ENCODE data around the gene STIL.

Gene STIL

DNA sequence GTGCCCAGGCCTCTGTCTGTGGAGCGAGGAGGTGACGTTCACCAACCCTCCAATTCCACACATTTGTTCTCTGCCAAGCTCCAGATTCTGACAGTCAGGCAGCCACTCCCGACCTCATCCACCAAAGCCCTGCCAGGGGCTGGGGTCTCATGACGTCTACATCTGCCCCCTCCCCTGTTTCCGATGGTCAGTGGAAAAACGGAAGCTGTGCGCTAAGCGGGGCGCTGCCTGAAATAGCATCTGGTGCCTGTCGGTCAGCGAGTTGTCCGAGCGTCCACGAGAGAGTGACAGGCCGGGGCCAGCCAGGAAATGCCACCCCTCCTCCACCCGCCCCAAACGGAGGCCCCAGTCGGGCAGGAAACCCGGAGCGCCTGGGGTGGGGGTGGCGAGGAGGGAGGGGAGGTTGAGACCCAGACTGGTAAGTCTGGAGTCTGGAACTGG is 78.7 kb downstream of the STIL start:
- DNase-seq (ENCODE audit: low read depth, low spot score), result no peak

DNA sequence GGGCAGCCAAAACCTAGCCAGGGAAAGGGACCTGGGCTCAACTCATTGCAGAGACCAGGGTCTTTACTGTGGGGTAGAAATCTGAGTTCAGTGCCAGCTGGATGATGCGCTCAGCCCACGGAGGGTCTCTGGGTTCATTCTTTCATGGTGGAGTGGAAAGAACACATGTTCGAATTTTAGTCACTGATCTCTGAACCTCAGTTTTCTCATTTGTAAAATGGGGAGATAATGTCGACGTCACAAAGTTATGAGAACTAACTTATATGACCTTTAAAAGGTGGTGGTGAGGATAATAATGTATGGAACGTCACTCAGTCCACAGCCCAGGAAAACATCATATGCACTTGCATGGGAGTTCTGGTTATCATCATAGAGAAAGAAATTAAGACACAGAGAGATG is 80.8 kb downstream of the STIL start:
- DNase-seq (ENCODE audit: low read depth, low spot score), result no peak

DNA sequence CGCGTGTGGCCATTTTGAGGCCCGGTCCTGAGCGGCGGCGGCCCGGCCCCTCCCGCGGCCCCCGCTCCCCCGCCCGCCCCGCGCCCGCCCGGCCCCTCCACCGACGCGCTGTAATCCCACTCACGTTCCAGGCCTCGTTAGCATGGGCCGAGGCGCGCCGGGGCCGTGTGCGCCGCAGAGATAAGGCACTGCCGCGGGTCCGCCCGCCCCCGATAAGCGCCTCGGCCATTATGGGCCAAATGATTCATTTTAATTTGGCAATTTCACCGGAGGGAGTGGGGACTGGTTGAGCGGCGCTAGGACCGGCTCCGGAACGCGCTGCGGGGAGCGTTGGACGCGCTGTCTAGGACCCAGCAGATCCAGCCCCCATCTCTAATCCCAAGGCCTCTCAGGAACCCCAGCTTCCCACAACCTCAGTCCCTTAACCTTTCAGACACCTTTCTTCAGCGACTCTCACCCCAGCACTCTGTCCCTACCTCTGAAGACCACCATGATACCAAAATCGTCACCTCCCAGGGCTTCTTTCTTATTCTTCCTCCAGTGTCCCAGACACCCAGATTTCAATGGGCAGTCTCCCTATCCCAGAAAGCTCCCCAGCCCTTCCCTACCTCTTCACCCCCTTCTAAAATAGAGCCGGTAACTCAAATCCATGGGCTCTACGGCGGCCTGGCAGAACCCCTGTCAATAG is 81.6 kb downstream of the STIL start, which contains the start of gene TAL1:
TSS of gene TAL1 (minus strand) at position 39 of the 688 bp plus-strand sequence. CDS start 6,337 bp downstream, outside the sequence.
- DNase-seq (ENCODE audit: low read depth, low spot score), result no peak

DNA sequence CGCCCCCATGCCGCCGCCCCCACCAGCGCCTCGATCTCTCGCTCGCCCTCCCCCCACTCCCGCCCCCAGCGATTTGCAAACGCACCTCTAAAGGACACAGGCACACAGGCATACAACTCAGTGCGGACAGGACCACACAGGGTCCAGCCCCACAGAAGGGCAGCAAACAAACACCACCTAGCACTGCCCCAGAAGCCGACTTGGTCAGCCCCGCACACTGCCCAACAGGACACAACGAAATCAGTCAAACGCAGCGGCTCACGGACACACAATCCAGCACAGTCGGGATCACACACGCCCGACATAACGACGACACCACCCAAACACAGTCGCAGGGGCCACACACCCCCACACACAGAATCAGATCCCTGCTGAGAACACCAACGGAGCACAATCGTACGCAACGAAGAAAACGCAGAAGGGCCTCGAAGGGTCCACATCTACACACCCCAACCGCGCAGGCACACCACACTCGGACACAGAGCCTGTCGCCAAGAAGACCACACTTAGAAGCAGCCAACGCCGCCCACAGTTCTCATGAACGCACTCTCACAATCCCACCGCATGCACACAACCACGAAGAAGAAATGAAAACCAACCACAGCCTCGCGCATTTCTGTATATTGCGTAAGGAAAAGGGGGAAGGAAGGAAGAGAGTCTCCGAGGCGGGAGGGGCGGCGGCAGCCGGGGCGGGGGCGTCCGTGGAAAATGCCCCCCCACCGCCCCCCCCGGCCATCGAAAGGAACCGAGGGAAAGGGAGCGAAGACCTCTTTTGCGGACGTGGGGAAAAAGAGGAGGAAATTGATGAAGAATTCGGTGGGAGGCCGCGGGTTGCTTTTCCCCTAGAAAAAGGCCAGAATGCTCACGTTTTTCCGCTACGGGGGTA is 82.4 kb downstream of the STIL start:
- DNase-seq (ENCODE audit: low read depth, low spot score), result peak; percentile 44

DNA sequence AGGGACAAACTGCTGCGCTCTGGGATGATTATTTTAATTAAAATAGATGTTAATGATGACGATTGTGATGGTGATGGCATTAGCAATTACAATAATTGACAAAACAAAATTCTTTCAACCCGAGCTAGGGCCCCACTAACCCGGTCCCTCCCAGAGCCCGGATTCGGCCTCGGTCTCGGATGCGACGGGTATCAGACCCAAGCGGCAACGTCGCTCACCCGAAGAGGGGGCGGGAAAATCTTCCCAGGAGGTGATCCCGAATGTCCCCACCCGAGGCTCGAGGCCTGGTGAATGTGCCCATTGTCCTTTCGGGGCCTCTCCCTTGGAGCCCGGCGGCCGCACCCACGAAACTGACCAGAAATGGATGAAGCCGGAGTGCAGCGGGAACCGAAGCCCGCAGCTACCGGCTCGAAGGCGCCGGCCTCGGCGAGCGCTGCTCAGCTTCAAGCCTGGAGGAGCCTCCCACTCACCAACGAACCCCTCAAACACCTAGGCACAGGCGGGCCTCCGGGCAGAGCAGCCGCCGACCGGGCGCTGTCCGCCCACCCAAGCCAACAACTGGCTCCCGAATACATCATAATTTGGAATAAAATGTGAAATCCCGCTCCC is 83.2 kb downstream of the STIL start:
- DNase-seq (ENCODE audit: low read depth, low spot score), result no peak

DNA sequence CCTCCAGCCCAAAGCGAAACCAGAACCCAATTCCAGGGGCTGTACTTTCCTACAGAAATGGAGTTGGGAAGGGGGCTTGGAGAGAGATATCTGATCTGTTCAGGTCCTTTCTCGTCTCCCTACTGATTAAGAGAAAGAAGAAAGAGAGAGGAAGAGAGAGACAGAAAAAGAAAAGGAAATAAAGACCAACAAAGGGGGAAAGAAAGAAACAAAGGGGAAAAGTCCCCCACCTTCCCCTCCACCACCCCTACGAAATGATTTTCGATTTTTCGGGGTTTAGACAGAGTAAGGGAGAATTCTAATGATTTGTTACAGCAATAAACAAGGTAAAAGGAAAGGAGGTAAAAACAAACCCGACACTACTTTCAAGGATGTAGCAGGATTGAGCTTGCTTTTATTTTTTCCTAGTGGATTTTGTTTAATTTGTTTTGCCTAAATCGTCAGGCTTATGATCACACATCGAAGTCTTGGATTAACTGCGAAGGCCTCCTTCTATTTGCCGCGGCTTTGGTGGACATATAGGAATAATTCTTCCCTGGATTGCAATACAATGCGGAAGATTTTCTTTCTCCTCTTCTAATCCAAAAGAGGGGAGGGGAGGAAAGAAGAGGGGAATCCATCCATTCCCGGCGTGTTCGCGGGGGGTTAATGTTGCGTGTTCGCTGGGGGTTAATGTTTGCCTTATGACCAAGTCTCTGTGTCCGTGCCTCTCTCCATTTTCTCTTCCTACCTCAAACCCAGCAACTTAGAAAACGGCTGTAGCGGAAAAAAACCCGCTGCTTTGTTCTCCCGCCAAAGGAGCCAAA is 83.9 kb downstream of the STIL start:
- no peak for DNase-seq (ENCODE audit: low read depth, low spot score)

DNA sequence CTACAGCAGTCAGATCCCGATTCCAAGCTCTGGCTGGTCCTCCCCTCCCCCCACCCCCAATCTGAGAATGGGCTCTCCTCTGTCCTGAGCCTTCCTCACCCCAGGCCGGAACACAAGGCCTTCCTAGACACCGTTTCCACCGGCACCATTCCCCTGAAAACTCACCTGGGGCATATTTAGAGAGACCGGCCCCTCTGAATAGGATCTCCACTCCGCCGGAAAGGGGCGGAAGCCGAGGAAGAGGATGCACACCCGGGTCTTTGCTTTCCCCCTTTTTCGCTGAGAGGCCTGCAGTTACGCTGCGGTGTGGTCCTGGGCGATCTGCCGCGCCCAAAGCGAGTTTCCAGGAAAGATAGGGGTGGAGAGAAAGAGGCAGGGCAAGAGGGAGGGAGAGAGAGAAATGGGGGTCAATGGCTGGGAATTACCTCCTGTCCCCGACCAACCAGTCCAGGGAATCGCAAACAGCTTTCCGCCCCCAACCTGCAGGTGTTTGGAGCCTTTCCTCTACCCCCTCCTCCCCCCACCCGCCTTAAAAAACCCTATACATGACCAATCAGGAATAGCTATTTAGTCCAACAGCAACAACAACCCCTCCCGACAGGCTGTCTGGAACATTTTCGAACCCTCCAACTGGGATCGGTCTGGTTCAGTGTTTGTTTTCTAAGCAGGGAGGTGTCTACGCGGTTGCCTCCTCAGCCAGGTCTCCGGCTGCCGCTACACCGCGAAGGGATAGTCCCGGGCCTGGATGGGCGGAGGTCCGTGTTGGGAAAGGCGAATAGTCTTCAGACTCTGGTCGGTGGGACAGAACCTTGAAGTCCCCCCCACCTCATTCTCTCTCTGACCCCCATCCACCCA is 84.7 kb downstream of the STIL start:
- no peak for DNase-seq (ENCODE audit: low read depth, low spot score)

DNA sequence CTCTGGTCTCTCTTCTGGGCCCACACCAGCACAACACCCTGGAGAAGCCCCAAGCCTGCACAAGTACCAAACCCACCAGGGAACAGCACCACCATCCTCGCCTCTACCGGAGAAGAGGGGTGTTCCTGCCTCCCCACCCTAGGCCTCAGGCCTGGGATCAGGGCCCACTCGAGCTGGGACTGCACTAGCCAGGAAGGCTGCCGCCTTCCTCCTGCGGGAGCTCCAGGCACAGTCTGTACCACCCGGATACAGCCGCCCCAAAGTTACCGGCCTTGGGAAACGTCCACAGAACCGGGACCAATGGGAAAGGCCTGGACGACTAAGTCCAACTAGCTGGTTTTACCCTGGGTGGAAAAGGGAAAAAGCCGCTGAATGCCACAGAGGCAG is 85.3 kb downstream of the STIL start:
- DNase-seq (ENCODE audit: low read depth, low spot score), result no peak

DNA sequence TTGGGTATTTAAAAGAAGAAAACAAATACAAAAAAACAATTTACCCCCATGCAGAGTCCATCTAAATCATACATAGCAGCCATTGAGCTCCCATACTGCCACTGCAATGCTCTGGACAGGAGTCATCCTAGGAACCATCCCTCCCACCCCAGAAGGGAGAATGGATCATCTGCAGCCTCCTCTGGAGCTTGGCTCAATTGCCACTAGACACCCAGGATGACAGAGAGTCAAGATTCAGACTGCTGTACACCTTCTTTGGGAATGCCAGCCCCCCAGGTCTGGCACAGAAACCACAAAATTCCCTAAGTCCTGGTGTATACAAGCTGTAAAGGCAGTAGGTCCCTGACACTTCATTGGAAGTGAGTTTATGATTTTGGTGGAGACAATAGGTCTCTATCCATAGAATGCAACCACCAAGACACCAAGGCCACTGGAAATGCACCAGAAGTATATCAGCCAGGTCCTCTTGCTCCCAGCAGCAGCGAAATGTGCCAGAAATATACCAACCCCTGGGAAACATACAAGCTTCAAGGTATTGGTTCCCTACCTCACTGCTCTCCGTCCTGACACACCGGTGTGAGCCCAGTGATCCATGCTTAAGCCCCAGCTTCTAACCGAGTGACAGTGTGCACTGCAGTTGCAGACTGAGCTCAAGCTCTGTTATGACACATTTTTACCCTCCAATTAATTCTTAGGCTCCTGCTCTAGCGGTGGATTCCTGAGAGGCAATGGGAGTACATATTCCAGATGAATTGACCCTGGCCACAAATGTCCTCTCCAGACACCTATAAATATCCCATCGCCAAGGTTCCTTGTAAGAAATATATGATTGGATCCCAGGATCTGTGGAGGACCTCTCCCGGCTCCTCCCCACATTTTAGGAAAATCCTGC is 86.4 kb downstream of the STIL start:
- DNase-seq (ENCODE audit: low read depth, low spot score), result no peak

DNA sequence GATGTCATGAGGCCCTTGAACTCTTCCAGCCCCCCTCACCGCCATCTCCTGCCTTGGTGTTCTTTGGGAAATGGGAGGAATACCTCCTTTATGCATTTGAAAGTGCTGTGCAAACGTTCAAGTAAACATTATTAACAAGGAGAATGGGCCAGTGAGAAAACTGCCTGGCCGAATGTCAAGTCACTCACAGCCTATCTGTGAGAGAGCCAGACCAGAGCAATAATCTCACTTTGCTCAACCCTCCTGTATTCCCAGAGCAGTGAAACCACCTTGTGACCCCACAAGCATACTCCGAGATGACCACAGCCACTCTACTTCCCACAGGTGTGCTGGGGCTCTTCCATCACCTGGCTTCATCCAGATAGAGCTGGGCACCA is 87.1 kb downstream of the STIL start:
- no peak for DNase-seq (ENCODE audit: low read depth, low spot score)

DNA sequence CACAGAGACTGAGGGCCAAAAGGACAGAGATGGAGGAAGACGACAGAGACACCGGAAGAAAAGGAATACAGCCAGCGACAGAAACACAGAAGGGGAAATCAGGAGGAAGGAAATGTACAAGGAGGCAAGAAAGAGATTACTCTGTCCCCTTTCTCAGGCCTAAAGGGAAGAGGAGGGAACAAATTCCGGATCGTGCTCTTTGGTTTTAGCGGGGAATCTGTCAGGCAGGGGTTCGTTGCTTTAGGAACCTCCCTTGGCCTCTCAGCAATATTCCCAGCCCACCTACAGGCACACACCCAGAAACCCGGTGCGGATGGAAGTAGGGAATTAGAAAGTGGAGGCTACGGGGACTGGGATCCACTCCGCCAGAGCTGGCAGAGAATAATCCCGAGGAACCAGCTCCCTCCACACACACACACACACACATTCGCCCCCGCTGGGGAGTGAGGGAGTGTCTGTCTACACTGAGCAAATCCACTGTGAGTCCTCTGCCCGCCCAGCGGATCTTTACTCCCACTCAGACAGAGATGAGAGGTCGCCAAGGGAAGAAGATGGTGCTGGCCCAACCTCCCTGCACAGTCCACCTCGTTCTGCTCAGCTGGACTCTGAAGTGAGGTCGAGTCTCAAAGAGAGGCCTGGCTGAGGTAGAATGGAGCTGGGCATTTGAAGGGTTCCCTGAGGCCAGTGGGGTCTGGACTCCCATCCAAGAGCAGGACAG is 87.7 kb downstream of the STIL start:
- no peak for DNase-seq (ENCODE audit: low read depth, low spot score)

DNA sequence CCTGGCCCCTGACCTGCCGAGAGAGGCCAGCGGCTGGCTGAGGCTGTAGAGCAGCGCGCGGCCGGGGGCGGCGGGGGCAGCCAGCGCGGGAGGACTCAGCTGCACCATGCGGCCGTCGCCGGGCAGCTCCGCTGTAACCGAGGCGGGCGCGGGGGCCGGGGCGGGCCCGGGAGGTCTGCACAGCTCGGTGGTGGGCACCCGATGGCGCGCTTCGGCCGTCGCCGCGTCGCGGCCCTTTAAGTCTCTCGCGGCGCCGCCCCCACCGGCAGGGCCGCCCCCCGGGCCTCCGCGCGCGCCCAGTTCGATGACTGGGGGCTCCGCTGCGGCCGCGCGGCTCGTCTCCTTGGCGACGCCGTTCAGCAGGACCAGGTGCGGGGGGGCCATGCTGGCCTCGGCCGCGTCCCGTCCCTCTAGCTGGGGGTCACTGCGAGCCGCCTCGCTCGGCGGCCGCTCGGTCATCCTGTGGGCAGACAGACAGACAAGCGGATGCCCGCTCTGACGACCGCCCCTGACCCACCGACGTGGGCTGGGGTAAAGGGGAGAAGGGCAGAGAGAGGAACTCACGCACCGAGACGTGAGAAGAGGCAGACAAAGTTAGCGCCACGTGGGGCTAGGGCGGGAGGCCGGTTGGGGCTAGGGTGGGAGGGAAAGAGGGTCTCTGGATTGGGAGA is 88.4 kb downstream of the STIL start:
- no peak for DNase-seq (ENCODE audit: low read depth, low spot score)

DNA sequence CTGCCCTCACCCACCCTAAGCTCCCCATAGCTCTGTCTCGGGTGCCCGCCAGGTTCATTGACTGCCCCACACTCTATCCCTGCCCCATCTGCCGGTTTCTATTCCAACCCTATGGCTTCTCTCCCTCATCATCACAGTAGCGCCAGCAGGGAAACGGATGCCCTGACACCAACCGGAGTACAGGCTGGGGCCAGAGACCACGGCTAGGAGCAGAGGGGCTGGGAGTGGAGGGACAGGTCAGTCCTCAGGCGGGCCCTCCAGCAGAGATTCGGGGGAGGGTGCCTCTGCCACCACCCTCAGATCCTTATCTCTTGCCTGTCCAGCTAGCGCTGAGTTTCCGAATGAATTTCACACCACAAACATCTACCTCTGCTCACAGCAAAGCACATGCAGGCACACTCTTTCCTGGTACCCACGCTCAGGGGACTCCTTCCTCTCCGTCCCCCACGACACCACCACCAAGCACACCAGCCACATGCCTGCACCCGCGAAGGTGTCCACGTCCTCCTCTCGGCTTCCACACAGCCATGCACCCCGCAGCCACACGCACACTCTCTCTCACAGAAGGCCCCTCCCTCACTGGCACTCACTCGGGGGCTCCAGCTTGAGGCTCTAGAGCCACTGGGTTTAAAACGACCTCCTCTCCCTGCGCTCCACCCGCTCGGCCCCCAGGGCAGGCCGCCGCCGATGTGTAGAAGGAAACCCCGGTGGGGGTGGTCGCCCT is 89.1 kb downstream of the STIL start:
- no peak for DNase-seq (ENCODE audit: low read depth, low spot score)

DNA sequence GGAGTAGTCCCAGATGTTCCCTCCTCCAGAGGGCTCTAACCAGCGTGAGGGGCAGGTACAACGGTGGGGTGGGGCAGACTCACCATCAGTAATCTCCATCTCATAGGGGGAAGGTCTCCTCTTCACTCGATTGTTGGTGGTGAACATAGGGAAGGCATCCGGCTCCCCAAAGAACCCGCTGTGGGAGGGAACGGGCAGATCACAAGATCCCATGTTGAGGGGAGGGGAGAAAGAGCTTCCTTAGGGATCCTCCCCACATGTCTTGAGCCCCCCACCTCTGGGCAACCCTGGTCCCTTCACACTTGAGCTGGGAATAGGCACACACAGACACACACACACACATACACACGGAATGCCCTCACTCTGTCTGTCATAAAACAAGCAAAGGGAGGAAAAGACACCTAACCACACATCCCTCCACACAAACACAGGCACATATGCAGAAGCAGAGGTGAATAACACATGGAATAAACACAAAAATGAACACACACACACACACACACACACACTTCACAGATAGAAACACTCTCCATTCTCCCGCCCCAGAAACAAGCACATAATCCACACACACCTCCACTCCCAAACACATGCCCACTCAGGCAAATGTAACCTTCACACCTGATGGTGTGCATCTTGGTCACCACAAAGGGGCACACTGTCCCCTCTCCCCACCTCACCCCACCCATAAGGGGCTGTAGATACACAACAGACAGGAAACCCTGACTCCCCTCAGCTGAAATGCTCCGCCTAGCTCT is 89.8 kb downstream of the STIL start:
- DNase-seq (ENCODE audit: low read depth, low spot score), result no peak

DNA sequence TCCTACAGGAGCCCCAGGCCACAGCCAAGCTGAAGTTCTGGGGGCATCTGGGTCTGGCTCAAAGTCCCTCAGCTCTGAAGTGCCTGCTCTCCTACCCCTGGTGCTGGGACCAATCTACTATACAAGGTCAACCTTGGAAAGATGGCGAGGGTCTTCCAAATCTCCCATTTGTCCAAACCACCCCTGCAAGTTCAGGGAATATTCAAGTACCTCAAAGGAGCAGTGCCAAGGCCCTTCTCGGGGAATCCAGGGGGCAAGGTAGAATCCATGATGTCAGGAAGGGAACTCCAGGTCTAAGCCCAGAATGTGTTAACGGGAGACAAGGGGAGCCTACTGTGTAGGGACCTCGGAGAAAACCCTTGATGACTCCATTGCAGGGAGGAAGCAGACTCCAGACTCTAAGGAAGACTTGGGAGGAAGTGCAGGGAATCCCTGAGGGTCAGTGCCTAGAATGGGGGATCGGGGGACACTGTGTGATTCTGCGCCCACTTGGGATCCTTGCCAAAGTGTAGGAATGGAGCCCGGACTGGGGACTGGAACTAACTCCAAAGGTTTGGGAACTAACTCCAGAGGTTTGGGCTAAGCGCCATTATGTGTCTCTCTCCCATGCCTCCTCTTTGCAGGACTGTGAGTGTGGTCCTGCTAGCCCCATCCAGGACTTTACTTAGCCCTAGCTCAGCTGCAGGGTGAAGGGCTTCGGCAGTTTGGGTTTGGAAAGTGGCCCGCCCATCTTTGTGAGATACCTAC is 90.6 kb downstream of the STIL start:
- DNase-seq (ENCODE audit: low read depth, low spot score), result no peak

DNA sequence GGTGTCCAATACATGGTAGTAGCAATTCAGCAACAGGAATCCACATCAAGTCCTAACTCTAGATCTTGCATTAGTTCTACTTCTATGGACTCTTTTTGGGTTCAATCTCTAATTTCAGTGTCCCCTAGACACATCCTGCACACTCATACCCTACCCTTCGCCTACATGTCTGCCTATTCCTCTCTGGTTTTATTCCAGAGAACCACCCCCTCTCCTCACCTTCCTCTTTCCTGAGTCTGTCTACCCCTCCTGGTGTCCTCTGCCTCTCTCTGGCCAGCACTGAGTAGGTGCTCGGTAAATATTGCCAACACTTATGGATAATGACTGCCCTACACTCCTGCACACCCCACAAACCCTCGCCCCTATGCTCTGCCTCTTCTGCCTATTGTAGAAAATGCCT is 91.5 kb downstream of the STIL start:
- no peak for DNase-seq (ENCODE audit: low read depth, low spot score)

Measured in brain pericyte (primary cell).